Choroid plexus epithelial cell (primary cell): ENCODE measurements around the gene RAI2.

ENCODE experiments used
- DNase-seq: peaks from one replicate; pipeline ENCODE4 v3.0.0-alpha.2; 2010; ENCODE audit warnings: low read depth
- H3K4me3 ChIP-seq: 2 replicates; pipeline ENCODE4 v1.5.1; 2011; ENCODE audit warnings: low read depth, mild to moderate bottlenecking, control low read depth, low read length, moderate library complexity
- TF ChIP-seq, protein P1 (sequence below): conservative IDR thresholded peaks from 2 replicates; pipeline ENCODE4 v1.5.1; 2011; ENCODE audit warnings: low read depth, mild to moderate bottlenecking, control low read depth, inconsistent platforms, low read length, moderate library complexity

The RAI2 gene

DNA sequence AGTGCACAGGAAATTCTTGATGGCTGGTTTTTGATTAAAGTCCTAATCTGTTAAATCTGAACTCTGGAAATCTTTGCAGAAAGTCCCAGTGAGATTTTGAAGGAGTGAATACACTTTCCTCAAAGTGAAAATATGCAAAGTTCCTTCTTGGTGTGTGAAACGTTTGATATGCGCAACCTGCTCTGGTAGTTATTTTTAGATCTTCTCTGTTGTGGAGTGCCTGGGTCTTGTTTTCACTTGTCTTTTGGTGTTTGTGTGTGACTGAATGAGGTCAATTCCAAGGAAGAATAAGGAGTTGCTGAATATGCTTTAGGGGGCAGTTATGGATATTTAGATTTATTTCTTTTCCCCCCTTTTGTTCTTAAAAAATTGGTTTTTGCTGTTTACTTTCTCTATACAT lies 82.1 kb downstream of the RAI2 start:
- no peak for DNase-seq
- H3K4me3 ChIP-seq = no peak overlapping the region
- TF ChIP-seq, protein P1, sequence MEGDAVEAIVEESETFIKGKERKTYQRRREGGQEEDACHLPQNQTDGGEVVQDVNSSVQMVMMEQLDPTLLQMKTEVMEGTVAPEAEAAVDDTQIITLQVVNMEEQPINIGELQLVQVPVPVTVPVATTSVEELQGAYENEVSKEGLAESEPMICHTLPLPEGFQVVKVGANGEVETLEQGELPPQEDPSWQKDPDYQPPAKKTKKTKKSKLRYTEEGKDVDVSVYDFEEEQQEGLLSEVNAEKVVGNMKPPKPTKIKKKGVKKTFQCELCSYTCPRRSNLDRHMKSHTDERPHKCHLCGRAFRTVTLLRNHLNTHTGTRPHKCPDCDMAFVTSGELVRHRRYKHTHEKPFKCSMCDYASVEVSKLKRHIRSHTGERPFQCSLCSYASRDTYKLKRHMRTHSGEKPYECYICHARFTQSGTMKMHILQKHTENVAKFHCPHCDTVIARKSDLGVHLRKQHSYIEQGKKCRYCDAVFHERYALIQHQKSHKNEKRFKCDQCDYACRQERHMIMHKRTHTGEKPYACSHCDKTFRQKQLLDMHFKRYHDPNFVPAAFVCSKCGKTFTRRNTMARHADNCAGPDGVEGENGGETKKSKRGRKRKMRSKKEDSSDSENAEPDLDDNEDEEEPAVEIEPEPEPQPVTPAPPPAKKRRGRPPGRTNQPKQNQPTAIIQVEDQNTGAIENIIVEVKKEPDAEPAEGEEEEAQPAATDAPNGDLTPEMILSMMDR = no peak

- no peak overlapping the region for H3K4me3 ChIP-seq
- DNase-seq = no peak
- TF ChIP-seq, protein P1 = no peak
Measured at GRCh38 chrX:17774053-17774452, 87.0 kb downstream of the RAI2 start.

DNA sequence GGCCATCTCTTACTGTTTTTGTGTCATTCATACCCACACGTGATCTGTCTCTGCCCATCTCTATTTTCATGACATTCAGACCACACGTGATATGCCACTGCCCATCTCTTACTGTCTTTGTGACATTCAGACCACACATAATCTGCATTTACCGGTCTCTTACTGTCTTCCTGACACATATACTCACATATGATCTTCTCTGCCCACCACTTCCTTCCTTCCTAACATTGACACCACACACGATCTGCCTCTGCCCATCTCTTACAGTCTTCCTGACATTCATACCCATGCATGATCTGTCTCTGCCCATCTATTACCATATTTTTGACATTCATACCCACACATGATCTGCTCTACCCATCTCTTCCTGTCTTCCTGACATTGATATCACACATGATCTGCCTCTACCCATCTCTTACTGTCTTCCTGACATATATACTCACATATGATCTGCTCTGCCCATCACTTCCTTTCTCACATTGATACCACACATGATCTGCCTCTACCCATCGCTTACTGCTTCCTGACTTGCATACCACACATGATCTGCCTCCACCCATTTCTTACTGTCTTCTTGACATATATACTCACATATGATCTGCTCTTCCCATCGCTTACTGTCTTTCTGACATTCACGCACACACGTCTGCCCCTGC lies 87.7 kb downstream of the RAI2 start:
- DNase-seq = no peak
- TF ChIP-seq, protein P1 = no peak
- no peak overlapping the region for H3K4me3 ChIP-seq

DNA sequence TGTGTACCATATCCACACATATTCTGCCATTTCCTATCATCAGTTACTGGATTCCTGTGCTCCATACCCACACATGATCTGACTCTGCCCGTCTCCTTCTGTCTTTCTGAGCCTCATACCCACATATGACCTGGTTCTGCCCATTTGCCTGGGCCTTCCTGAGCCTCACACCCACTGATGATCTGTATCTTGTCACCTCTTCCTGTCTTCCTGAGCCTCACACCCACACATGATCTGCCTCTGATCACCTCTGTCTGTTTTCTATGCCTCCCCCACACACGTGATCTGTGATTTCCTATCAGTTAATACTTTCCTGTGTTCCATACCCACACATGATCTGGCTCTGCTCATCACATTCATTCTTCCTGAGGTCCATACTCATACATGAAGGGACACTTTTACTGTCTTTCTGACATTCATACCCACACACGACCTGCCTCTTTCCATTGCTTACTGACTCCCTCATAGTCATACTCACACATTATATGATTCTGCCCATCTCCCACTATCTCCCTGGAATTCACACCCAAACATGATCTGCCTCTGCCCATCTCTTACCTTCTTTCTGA lies 91.3 kb downstream of the RAI2 start:
- no peak for DNase-seq
- H3K4me3 ChIP-seq = no peak overlapping the region
- TF ChIP-seq, protein P1 = no peak

DNA sequence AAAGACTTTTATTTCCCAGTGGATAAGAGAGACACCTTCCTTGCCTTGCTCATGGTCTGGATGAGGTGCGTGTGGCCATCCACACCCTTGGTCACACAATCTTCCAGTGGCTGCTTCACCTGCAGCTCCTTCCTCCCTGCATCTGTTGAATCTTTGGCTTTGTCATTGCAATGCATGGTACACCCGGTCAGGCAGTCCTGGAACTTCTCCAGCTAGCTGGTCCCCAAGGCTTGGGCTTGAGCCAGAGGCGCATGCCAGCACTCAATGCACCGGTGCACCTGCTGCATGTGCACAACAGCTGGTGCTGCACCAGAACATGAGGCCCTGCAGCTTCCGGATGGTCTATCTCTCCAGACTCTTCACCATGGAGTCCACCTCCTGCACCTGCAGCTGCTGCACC lies 92.1 kb downstream of the RAI2 start:
- no peak for DNase-seq
- TF ChIP-seq, protein P1 = no peak

GRCh38 chrX:17767734-17768133 lies 93.4 kb downstream of the RAI2 start:
- no peak for DNase-seq
- H3K4me3 ChIP-seq = no peak overlapping the region
- TF ChIP-seq, protein P1 = no peak

More for the DNA sequence above, 92.1 kb downstream of the RAI2 start:
- no peak overlapping the region for H3K4me3 ChIP-seq

DNA sequence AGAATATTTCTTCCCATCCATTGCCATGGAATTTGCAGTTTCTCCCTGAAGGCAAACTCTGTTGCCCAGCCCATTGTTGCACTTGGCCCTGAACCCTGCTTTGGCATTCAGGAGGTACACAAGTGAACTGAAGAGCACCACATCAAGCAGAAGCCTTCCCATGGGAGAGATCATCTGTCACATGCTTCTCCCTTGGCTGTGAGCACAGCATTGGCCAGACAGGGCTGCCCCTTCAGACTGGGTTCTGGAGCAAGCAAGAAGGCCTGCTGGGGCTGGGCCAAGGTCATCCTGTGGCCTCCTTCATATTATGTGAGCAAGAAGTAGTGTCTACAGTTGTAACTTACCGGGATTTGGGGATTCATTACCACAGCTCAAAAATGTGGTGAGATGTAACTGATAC lies 101.1 kb downstream of the RAI2 start:
- TF ChIP-seq, protein P1 = no peak
- no peak overlapping the region for H3K4me3 ChIP-seq
- no peak for DNase-seq
